Activated T-cell treated with anti-CD3 and anti-CD28 coated beads for 24 hours (primary cell): ENCODE data around the gene GORASP2.
A peak's percentile ranks its signal among the peaks of the same experiment; 100 is the strongest.
"Not testable (repeated sequence)": the region's sequence is repeated elsewhere in the genome, so short reads cannot be mapped to it uniquely, and the experiment has no call there.

ENCODE experiments used
- DNase-seq: peaks from one replicate; pipeline ENCODE4 v3.0.0-alpha.2; 2020; ENCODE audit warnings: low read depth

Gene GORASP2

GRCh38 chr2:170928824-170929685 lies at the start of gene GORASP2:
TSS of gene GORASP2 (plus strand) at chr2:170929253. CDS start at chr2:170929341, 88 bp downstream.
- peak; percentile 97 for DNase-seq

- DNase-seq = no peak
Observed at GRCh38 chr2:170881840-170882239, 47.2 kb upstream of the GORASP2 start.

- no peak for DNase-seq
Observed at GRCh38 chr2:170882758-170883157, 46.3 kb upstream of the GORASP2 start.

- DNase-seq = no peak
Observed at GRCh38 chr2:170883683-170884082, 45.4 kb upstream of the GORASP2 start.

- no peak for DNase-seq
Observed at GRCh38 chr2:170885130-170885791, 43.8 kb upstream of the GORASP2 start.

GRCh38 chr2:170886386-170886785 lies 42.7 kb upstream of the GORASP2 start:
- DNase-seq = no peak

GRCh38 chr2:170887496-170887895 lies 41.6 kb upstream of the GORASP2 start:
- DNase-seq = no peak

- DNase-seq = no peak
Observed at GRCh38 chr2:170887896-170888295, 41.2 kb upstream of the GORASP2 start.

- no peak for DNase-seq
Observed at GRCh38 chr2:170891893-170892292, 37.2 kb upstream of the GORASP2 start.

GRCh38 chr2:170892391-170892951 lies 36.6 kb upstream of the GORASP2 start:
- no peak for DNase-seq

GRCh38 chr2:170895023-170895757 lies 33.9 kb upstream of the GORASP2 start:
- DNase-seq = no peak

GRCh38 chr2:170896622-170897021 lies 32.4 kb upstream of the GORASP2 start:
- DNase-seq = no peak

GRCh38 chr2:170897108-170897507 lies 31.9 kb upstream of the GORASP2 start:
- no peak for DNase-seq

- no peak for DNase-seq
Observed at GRCh38 chr2:170905864-170906263, 23.2 kb upstream of the GORASP2 start.

GRCh38 chr2:170911314-170911889 lies 17.7 kb upstream of the GORASP2 start:
- DNase-seq = no peak

- not testable (repeated sequence) for DNase-seq
Observed at GRCh38 chr2:170914994-170915666, 13.9 kb upstream of the GORASP2 start.

- DNase-seq = no peak
Observed at GRCh38 chr2:170917219-170917913, 11.7 kb upstream of the GORASP2 start.

GRCh38 chr2:170917957-170918356 lies 11.1 kb upstream of the GORASP2 start:
- no peak for DNase-seq

GRCh38 chr2:170921873-170922272 lies 7.2 kb upstream of the GORASP2 start:
- DNase-seq = not testable (repeated sequence)

- no peak for DNase-seq
Observed at GRCh38 chr2:170922634-170923494, 6.2 kb upstream of the GORASP2 start.
